Adipocyte (in vitro differentiated cells): Measurements from ENCODE around the gene DTD1.

Experiments
- DNase-seq: peaks from one replicate; pipeline ENCODE4 v3.0.0-alpha.2; 2015; ENCODE audit warnings: low read depth
- H3K27me3 ChIP-seq: replicated peaks from 2 replicates; pipeline ENCODE4 v1.7.0; 2013; ENCODE audit warnings: mild to moderate bottlenecking, low read length, moderate library complexity; ENCODE audit not compliant: control insufficient read depth, insufficient read depth
- H3K36me3 ChIP-seq: 2 replicates; pipeline ENCODE4 v1.7.0; 2013; ENCODE audit warnings: low read length, mild to moderate bottlenecking, moderate library complexity; ENCODE audit not compliant: control insufficient read depth, insufficient read depth, severe bottlenecking
- H3K4me1 ChIP-seq: 2 replicates; pipeline ENCODE4 v1.7.0; 2013; ENCODE audit warnings: mild to moderate bottlenecking, low read length, moderate library complexity; ENCODE audit not compliant: control insufficient read depth, insufficient read depth
- H3K4me3 ChIP-seq: 2 replicates; pipeline ENCODE4 v1.7.0; 2013; ENCODE audit warnings: mild to moderate bottlenecking, low read length, moderate library complexity
- H3K9ac ChIP-seq: 2 replicates; pipeline ENCODE4 v1.7.0; 2013; ENCODE audit warnings: mild to moderate bottlenecking, low read length, moderate library complexity
- H3K9me3 ChIP-seq: 2 replicates; pipeline ENCODE4 v1.7.0; 2013; ENCODE audit warnings: mild to moderate bottlenecking, low read length, moderate library complexity; ENCODE audit not compliant: control insufficient read depth

DTD1 gene

DNA sequence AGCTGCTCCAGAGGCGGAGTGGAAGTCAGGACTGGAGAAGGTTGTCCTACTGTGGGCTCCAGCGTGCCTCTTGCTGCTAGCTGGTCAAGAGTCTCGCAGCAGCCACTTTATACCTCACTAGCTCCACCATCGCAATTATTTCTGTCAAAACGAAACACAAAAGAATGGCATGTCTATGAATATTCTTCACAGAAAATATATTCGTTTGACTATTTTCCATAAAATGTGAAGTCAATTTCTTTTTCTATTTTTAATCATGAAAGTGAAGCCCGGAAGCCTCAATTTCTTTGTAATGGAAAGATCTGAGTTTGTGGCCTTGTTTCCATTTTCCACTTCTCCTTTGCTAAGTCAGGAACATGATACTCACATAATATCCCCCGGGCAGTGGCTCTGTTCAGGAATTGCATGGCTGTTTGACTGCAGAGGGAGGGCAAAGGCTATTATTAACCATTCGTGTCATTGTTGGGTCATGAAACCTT is 51.7 kb downstream of the DTD1 start:
- Histone ChIP-seq H3K9ac (no peak overlapping the region), H3K4me3 (no peak overlapping the region), H3K36me3 (no peaks in the 10 kb centered on the region), H3K4me1 (peaks cover 12% of the 10 kb centered on the region), H3K9me3 (no peaks in the 10 kb centered on the region), H3K27me3 (no peaks in the 10 kb centered on the region)
- DNase-seq = peak; percentile 41

DNA sequence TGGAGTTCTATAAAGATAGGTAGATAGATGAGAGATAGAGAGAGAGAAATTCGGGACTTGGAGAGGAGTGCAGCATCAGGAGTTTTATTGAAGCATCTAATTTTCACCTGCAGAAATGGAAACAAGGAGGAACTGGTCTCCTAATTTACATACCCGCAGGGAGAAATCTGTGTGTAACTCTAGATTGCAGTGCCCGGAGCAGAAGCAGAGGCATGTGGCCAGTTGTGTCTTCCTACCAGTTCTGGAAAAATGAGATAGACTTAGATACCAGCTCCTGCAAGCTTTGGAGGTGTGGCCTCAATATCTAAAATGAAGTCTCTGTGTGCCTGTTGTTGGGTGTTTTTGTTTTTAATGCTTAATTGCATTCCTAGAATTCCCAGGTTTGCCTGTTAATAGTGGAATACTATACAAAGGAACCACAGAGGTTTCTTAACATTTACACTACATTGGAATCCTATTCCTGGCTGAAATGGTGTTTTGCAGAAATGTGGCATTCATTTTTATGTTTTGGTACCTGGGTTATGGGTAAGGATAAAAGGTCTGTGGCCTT is 57.4 kb downstream of the DTD1 start:
- H3K36me3 ChIP-seq = no peaks in the 10 kb centered on the region
- H3K9ac ChIP-seq = no peak overlapping the region
- H3K9me3 ChIP-seq = no peaks in the 10 kb centered on the region
- no peaks in the 10 kb centered on the region for H3K4me1 ChIP-seq
- DNase-seq = no peak
- H3K27me3 ChIP-seq = no peaks in the 10 kb centered on the region
- H3K4me3 ChIP-seq = no peak overlapping the region

DNA sequence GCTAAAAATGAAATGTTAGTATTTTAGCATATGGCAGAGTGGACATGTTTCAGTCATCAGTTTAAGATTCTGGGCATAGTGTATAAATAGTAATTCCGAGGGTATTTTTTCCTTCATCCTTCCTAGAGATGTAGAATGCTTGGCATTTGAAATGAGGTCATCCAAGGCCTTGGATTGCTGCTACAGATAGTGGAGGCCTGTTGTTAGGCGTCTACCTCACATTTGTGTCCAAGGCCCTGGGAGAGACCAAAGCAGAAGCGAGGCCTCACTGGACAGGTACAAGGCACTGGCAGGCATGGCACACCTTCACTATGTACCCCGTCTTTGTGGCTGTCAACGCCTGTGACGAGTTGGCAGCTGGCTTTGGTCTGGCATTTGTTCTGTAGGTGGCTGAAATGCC is 58.0 kb downstream of the DTD1 start:
- no peak for DNase-seq
- H3K27me3 ChIP-seq = no peaks in the 10 kb centered on the region
- H3K4me1 ChIP-seq = no peaks in the 10 kb centered on the region
- no peak overlapping the region for H3K4me3 ChIP-seq
- H3K9ac ChIP-seq = no peak overlapping the region
- no peaks in the 10 kb centered on the region for H3K36me3 ChIP-seq
- no peaks in the 10 kb centered on the region for H3K9me3 ChIP-seq

- no peaks in the 10 kb centered on the region for H3K4me1 ChIP-seq
- no peaks in the 10 kb centered on the region for H3K36me3 ChIP-seq
- no peak for DNase-seq
These were observed 59.9 kb downstream of the DTD1 start for GRCh38 chr20:18647777-18648176.

DNA sequence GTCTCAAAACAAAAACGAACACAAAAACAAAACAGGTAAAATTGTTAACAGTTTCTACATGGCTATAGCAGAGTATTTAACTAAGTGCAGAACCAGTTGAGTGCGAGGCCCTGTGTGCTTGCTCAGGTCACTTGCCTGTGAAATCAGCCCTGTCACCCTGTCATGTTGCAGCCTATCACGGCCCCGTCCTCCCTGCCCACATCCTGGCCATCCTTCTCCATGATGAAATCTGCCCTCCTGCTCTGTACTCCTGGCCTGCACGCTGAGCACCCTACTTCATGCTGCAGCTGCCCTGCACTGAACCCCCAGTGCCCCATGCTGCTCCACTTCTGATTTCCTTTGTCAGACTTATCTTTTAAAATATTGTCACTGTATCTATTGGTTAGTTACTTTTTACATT is 62.4 kb downstream of the DTD1 start:
- DNase-seq = no peak
- Histone ChIP-seq H3K9ac (no peak overlapping the region), H3K9me3 (no peaks in the 10 kb centered on the region), H3K27me3 (no peaks in the 10 kb centered on the region), H3K4me1 (no peaks in the 10 kb centered on the region), H3K36me3 (no peaks in the 10 kb centered on the region), H3K4me3 (no peak overlapping the region)

More at GRCh38 chr20:18647777-18648176, 59.9 kb downstream of the DTD1 start:
- H3K27me3 ChIP-seq = no peaks in the 10 kb centered on the region
- no peak overlapping the region for H3K4me3 ChIP-seq
- no peak overlapping the region for H3K9ac ChIP-seq
- H3K9me3 ChIP-seq = no peaks in the 10 kb centered on the region

DNA sequence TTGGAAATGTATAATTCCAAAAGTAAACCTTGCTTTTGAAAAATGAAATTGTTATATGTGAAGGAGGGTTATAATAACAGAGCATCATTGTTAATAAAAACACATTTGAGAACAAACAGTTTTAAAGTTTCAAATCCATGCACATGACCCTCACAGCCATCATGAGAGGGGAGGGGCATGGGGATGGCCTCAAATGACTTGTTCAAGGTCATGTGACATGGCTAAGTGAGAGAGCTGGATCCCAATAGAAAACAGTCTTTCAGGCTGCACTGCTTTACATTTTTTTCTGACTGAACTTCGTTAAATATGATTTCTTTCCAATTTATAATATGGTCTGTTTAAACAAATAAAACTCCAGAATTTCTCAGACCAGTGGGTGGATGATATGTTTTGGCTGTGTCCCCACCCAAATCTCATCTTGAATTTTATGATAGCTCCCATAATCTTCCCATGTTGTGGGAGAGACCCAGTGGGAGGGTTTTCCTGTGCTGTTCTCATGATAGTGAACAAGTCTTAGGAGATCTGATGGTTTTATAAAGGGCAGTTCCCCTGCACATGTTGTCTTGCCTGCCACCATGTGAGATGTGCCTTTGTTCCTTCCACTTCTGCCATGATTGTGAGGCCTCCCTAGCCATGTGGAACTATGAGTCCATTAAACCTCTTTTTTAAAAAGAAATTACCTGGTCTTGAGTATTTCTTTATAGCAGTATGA is 66.0 kb downstream of the DTD1 start:
- no peak for DNase-seq
- no peaks in the 10 kb centered on the region for H3K27me3 ChIP-seq
- H3K4me3 ChIP-seq = no peak overlapping the region
- no peaks in the 10 kb centered on the region for H3K36me3 ChIP-seq
- no peaks in the 10 kb centered on the region for H3K9me3 ChIP-seq
- no peak overlapping the region for H3K9ac ChIP-seq
- no peaks in the 10 kb centered on the region for H3K4me1 ChIP-seq

DNA sequence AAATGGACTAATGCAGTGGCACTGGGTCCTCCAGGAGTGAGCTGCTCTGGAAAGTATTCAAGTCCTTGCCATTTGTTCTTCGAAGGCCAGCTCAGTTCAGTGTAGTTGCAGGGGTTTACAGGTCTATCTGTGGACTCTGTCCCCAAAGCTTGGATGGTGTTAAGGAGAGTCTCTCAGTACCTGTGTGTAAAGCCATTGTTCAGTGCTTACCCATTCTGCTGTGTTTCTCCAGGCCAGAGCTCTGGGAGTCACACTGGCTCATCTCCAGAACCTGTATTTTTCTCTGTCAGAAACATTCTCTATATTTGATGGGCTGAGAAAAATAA is 66.6 kb downstream of the DTD1 start:
- H3K4me3 ChIP-seq = no peak overlapping the region
- no peaks in the 10 kb centered on the region for H3K4me1 ChIP-seq
- no peaks in the 10 kb centered on the region for H3K9me3 ChIP-seq
- no peak overlapping the region for H3K9ac ChIP-seq
- no peaks in the 10 kb centered on the region for H3K36me3 ChIP-seq
- H3K27me3 ChIP-seq = no peaks in the 10 kb centered on the region
- no peak for DNase-seq

DNA sequence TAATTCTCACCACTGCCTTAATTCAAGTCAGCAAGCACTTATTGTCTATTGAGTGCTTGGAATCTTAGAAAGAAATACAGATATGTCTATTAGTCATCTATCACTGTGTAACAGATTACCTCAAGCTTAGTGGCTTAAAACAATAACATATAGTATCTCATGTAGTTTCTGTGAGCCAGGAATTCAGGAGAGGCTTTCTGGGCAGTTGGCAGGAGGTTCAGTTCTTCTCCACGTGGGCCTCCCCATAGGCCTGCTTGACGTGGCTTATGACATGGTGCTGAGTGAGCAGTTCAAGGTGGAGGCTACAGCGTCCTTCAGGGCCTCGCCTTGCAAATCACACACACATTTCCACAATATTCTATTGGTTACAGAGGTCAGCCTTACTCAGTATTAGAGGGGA is 69.7 kb downstream of the DTD1 start:
- H3K36me3 ChIP-seq = no peaks in the 10 kb centered on the region
- H3K4me3 ChIP-seq = no peak overlapping the region
- peak; percentile 3 for DNase-seq
- no peaks in the 10 kb centered on the region for H3K4me1 ChIP-seq
- no peaks in the 10 kb centered on the region for H3K9me3 ChIP-seq
- no peak overlapping the region for H3K9ac ChIP-seq
- H3K27me3 ChIP-seq = no peaks in the 10 kb centered on the region

DNA sequence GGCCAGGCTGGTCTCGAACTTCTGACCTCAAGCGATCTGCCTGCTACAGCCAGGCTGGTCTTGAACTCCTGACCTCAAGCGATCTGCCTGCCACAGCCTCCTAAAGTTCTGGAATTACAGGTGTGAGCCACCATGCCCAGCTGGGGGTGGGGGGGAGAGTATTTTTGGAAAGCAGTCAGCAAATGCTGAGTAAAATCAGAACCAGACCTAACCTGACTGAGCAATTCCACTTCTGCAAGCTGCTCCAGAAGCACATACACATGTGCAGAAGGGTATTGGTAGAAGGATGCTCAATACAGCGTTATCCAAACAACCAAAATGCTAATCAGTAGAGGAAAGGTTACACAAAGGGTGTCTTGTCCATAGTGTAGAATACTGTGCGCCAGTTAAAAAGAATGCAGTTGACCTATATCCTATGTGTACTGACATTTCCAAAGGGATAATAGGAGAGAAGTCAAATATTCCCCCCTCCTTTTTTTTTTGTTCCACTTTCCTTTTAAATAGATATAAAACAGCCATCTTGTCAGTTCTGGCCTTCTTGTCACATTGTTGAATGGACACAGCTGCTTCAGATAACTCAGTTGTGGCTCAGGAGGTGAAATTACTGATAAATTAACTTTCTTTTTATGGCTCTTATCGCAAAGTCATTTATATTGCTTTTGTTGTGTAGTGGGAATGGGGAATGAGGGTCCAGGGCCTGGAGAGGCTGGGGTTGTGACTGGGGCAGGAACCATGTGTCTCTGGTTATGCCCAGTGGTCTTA is 74.6 kb downstream of the DTD1 start:
- DNase-seq = no peak
- Histone ChIP-seq H3K9ac (no peak overlapping the region), H3K27me3 (no peaks in the 10 kb centered on the region)

DNA sequence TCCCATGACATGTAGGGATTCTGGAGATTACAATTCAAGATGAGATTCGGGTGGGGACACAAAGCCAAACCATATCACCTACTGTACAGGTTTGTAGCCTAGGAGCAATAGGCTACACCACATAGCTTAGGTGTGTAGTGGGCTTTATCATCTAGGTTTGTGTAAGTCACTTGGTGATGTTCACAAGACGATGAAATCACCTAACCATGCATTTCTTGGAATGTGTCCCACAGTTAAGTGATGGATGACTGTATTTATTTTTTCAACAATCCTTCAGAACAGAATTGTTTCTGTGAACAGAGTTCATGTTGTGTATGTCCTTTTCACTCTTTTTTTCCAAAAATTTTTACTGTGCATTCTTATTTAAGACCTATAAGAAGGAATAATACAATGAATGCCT is 76.1 kb downstream of the DTD1 start:
- no peaks in the 10 kb centered on the region for H3K36me3 ChIP-seq
- H3K9ac ChIP-seq = no peak overlapping the region
- DNase-seq = peak; percentile 12
- H3K9me3 ChIP-seq = no peaks in the 10 kb centered on the region
- no peaks in the 10 kb centered on the region for H3K4me1 ChIP-seq
- H3K4me3 ChIP-seq = no peak overlapping the region
- H3K27me3 ChIP-seq = no peaks in the 10 kb centered on the region

More for the DNA sequence above, 74.6 kb downstream of the DTD1 start:
- H3K4me1 ChIP-seq = no peaks in the 10 kb centered on the region
- no peak overlapping the region for H3K4me3 ChIP-seq
- H3K36me3 ChIP-seq = no peaks in the 10 kb centered on the region
- no peaks in the 10 kb centered on the region for H3K9me3 ChIP-seq

GRCh38 chr20:18665135-18665534 is 77.3 kb downstream of the DTD1 start:
- DNase-seq = no peak
- no peaks in the 10 kb centered on the region for H3K27me3 ChIP-seq
- no peak overlapping the region for H3K4me3 ChIP-seq
- H3K9me3 ChIP-seq = no peaks in the 10 kb centered on the region
- H3K9ac ChIP-seq = no peak overlapping the region
- H3K36me3 ChIP-seq = no peaks in the 10 kb centered on the region
- no peaks in the 10 kb centered on the region for H3K4me1 ChIP-seq
